ENCODE data around the gene RNASEH2A.
"Not testable (repeated sequence)": the region's sequence is repeated elsewhere in the genome, so short reads cannot be mapped to it uniquely, and the experiment has no call there.

The RNASEH2A gene

GRCh38 chr19:12834566-12834943, 28.2 kb downstream of the RNASEH2A start, which contains the start of gene RTBDN:
TSS of gene RTBDN (minus strand) at chr19:12834579. CDS start at chr19:12829979, 4,600 bp downstream.
- ATAC-seq, result no peak

- ATAC-seq, result no peak
These were observed 28.8 kb downstream of the RNASEH2A start for GRCh38 chr19:12834976-12835757.

GRCh38 chr19:12836529-12836863, 30.1 kb downstream of the RNASEH2A start:
- no peak for ATAC-seq

- ATAC-seq, result peak in 1 of 2 donors; percentile 34
These were observed 30.8 kb downstream of the RNASEH2A start for GRCh38 chr19:12837225-12837624.

- ATAC-seq, result peak; percentile 55 to 58
These were observed 31.9 kb downstream of the RNASEH2A start, which contains the start of gene MAST1 for GRCh38 chr19:12838182-12838885. TSS of gene MAST1 (plus strand) at chr19:12838515. CDS start at chr19:12838573, 58 bp downstream.

- peak; percentile 52 to 58 for ATAC-seq
These were observed 32.7 kb downstream of the RNASEH2A start for GRCh38 chr19:12838886-12839756.

GRCh38 chr19:12840091-12841079, 34.0 kb downstream of the RNASEH2A start:
- no peak for ATAC-seq

- no peak for ATAC-seq
These were observed 34.7 kb downstream of the RNASEH2A start for GRCh38 chr19:12841094-12841493.

GRCh38 chr19:12842511-12842910, 36.1 kb downstream of the RNASEH2A start:
- no peak for ATAC-seq

- ATAC-seq, result no peak
These were observed 36.9 kb downstream of the RNASEH2A start for GRCh38 chr19:12843328-12843727.

GRCh38 chr19:12843999-12844732, 37.8 kb downstream of the RNASEH2A start:
- no peak for ATAC-seq

- not testable (repeated sequence) for ATAC-seq
These were observed 40.2 kb downstream of the RNASEH2A start for GRCh38 chr19:12846613-12847012.

GRCh38 chr19:12847159-12848139, 41.1 kb downstream of the RNASEH2A start:
- peak; percentile 97 to 98 for ATAC-seq

GRCh38 chr19:12856653-12857052, 50.3 kb downstream of the RNASEH2A start:
- ATAC-seq, result no peak

- ATAC-seq, result no peak
These were observed 51.9 kb downstream of the RNASEH2A start for GRCh38 chr19:12858041-12858928.

GRCh38 chr19:12859546-12859945, 53.2 kb downstream of the RNASEH2A start:
- ATAC-seq, result no peak

Data from activated CD4-positive, CD25-positive, alpha-beta regulatory T cell treated with anti-CD3 and anti-CD28 coated beads, Interleukin-2, amount 50 U/mL, for 24 hours (primary cell).